SHP77 treated with DMSO at 0.1 percent for 48 hours (cell line): ENCODE measurements around the gene CHRM1.

ENCODE experiments used
- DNase-seq: peaks from one replicate; lab custom pipeline; 2025; lab: John Stamatoyannopoulos, UW

Gene CHRM1

GRCh38 chr11:62925745-62926679, 4.8 kb upstream of the CHRM1 start:
- DNase-seq = no peak

- no peak for DNase-seq
Observed at GRCh38 chr11:62925308-62925707, 4.1 kb upstream of the CHRM1 start.

- DNase-seq = no peak
Observed at GRCh38 chr11:62923601-62924411, 2.6 kb upstream of the CHRM1 start.

DNA sequence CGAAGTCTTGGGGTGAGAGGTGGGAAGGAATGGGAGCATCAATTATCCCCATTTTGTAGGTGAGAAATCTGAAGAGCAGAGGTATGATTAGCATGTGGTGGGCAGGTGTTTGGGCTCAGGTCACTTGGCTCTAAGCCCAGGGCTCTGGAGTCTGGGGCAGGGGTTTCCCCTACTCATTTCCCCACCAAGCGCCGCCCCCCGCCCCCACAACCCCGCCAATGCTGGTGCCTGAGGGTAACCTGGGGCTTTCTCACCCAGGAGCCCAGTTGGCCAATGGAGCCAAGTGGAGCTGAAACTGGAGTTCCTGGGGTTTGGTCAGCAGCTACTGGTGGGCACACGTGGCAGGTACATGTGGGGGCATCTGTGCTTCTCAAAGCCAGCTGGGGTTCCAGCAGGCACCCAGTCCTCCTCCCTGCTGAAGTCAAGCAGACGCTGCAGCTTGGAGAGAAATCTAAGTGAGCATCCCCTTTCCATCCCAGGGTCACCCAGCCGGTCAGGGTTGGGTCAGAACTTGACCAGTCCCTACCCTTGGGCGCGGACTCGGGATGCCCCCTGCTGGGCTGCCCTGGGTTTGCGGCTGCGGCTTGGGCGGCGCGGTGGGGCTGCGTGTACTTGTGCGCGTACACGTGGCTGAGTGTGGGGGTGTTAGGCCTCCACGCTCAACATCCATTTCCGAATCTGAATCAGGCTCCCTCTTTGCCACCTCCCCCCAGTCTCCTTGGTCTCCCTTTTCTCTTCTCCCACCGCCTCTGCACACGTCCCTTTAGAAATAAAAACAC, 1.7 kb upstream of the CHRM1 start:
- no peak for DNase-seq

DNA sequence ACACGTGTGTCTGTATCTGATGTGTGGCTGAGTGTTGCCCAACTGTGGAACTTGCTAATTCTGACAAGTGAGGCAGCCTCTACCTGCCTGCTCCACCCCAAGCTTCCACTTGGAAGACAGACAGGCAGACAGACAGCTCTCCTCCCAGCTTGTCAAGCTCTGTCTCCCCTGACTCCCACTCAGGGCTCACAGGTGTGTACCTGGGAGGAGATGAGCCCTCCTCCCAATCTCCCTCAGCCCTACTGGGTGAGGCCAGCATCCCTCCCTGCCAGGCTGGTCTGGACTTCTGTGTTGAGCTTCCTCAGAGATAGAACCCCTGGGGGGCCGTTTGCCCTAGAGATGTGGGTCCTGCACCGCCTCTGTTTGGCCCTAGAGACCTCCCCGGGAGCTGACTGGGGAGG, 1.0 kb upstream of the CHRM1 start:
- DNase-seq = no peak

- DNase-seq = no peak
Observed at GRCh38 chr11:62921573-62922188, 518 bp upstream of the CHRM1 start.

GRCh38 chr11:62919898-62920640, 1.1 kb downstream of the CHRM1 start:
- no peak for DNase-seq

GRCh38 chr11:62919476-62919875, 1.7 kb downstream of the CHRM1 start:
- DNase-seq = no peak

DNA sequence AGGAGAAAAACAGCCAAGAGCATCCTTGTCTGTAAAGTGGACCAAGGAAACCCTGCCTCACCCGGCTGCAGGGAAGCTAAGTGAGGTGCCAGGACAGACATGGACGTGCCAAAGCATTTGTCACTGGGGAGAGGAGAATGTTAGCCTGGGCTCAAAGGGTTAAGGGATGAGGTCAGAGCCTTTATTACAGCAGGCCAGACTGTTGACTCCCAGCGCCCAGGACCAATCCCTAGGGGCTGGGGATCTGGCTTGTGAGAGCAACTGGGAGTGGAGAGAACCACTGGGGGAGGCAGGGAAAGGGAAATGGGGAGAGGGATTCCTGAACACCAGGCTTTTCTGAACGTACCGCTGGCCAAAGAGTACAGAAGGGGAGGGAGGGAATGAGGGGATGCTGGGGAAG, 2.6 kb downstream of the CHRM1 start:
- no peak for DNase-seq

DNA sequence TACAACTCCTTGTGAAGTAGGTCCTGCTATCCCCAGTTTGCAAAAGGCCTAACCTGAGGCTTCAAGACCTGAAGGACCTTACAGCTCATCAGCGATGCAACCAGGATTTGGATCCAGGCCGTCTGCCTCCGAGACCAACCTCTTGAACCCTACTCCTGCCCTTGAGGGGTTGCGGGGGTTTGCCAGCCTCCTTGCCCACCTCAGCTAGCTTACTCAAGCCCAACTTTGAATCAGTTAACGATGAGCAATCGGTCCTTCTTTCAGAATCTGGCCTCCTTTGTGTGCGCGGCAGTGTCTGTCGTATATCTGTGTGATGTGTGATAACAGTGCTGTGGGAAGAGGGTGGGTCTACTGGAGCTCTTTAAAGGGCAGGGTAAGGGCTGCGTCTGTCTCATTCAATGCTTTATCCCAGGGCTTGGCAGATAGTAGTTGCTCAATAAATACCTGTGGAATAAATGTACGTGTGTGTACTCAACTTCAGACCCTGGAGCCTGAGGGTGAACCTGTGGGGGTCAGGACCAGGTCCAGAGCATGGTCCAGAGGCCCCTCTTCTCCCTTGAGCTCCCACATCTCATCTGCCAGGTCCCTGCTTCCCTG, 3.2 kb downstream of the CHRM1 start:
- no peak for DNase-seq

- no peak for DNase-seq
Observed at GRCh38 chr11:62914416-62914815, 6.7 kb downstream of the CHRM1 start.

DNA sequence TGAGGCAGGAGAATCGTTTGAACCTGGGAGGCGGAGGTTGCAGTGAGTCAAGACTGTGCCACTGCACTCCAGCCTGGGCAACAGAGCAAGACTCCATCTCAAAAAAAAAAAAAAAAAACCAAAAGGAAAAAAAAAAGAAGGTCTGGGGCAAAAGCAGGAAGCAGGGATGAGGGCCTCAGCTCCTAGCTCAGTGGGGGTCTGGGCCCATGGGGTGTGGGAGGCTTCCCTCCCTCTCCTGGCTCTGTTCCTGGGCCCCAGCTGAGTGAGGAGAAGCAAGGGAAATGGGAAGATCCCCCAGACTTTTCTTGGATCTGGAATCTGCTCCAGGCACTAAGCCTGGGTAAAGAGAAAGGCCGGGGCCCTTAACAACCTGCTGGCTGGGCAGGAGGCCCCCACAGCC, 8.9 kb downstream of the CHRM1 start:
- no peak for DNase-seq

GRCh38 chr11:62911137-62912130, 9.7 kb downstream of the CHRM1 start:
- DNase-seq = no peak

- DNase-seq = no peak
Observed at GRCh38 chr11:62910141-62910882, 10.9 kb downstream of the CHRM1 start.

GRCh38 chr11:62909107-62909894, 11.9 kb downstream of the CHRM1 start:
- peak; percentile 44 for DNase-seq

GRCh38 chr11:62908468-62909072, 12.6 kb downstream of the CHRM1 start:
- DNase-seq = no peak

GRCh38 chr11:62905927-62906531, 15.1 kb downstream of the CHRM1 start:
- peak; percentile 23 for DNase-seq
